ENCODE results near the gene PPWD1.

DNA sequence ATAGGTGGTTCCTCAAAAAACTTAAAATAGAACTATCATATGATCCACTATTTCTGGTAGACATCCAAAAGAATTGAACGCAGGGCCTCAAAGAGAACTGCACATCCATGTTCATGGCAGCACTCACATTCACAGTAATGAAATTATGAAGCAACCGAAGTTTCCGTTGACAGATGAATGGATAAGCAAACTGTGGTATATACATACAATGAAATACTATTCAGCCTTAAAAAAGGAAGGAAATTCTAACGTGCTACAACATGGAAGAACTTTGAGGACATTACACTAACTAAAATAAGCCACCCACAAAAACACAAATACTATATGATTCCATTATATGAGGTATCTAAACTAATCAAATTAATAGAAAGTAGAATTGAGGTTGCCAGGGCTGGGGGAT is 18.6 kb upstream of the PPWD1 start:
- TF ChIP-seq, protein P1, sequence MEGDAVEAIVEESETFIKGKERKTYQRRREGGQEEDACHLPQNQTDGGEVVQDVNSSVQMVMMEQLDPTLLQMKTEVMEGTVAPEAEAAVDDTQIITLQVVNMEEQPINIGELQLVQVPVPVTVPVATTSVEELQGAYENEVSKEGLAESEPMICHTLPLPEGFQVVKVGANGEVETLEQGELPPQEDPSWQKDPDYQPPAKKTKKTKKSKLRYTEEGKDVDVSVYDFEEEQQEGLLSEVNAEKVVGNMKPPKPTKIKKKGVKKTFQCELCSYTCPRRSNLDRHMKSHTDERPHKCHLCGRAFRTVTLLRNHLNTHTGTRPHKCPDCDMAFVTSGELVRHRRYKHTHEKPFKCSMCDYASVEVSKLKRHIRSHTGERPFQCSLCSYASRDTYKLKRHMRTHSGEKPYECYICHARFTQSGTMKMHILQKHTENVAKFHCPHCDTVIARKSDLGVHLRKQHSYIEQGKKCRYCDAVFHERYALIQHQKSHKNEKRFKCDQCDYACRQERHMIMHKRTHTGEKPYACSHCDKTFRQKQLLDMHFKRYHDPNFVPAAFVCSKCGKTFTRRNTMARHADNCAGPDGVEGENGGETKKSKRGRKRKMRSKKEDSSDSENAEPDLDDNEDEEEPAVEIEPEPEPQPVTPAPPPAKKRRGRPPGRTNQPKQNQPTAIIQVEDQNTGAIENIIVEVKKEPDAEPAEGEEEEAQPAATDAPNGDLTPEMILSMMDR (IDR thresholded peaks at IDR 0.05): no peak
- TF ChIP-seq POLR2A (IDR thresholded peaks at IDR 0.05): no peak
